K562 (cell line): Measurements from ENCODE around the gene LRP2. TPM values are rescaled to one million over a fixed set of nuclear protein-coding genes. Genes with fewer than 3 reads are reported as not detected.
A peak's percentile ranks its signal among the peaks of the same experiment; 100 is the strongest.

Source experiments
- CBFA2T2 ChIP-seq: fragments of 450-650 bp; conservative IDR thresholded peaks from 2 replicates; pipeline ENCODE4 v1.6.1; 2017; ENCODE audit warnings: mild to moderate bottlenecking
- ESRRA ChIP-seq: fragments of 450-650 bp; IDR thresholded peaks from 2 replicates; pipeline ENCODE4 v1.6.1; 2014; ENCODE audit warnings: low read depth, mild to moderate bottlenecking, moderate library complexity, borderline replicate concordance
- MGA ChIP-seq: fragments of 450-650 bp; IDR thresholded peaks from 2 replicates; pipeline ENCODE4 v1.6.1; 2016; ENCODE audit warnings: mild to moderate bottlenecking, moderate library complexity
- PURB ChIP-seq: sonication (generic); formaldehyde crosslinking; IDR thresholded peaks from 2 replicates; pipeline ENCODE4 v1.9.0; 2021; ENCODE audit warnings: low read depth, mild to moderate bottlenecking, missing genetic modification reagents
- THRAP3 ChIP-seq: fragments of 450-650 bp; IDR thresholded peaks from 2 replicates; pipeline ENCODE4 v1.6.1; 2016; ENCODE audit warnings: mild to moderate bottlenecking, inconsistent platforms, borderline replicate concordance
- ZNF318 ChIP-seq, 2 experiments: fragments of 450-650 bp; IDR thresholded peaks; 2 replicates each; pipeline ENCODE4 v1.6.1; 2016; ENCODE audit warnings: mild to moderate bottlenecking in 2 of 2, borderline replicate concordance in 1 of 2, low read depth in 1 of 2, moderate library complexity in 1 of 2
- polyA plus RNA-seq, 8 experiments: library from polyadenylated mRNA; depleted of rRNA in 4 of 8; stranded (reverse) in 5 of 8; unstranded in 3 of 8; fragments of >200 nt; fragmentation: Nextera tagmentation in 2 of 8; fragmentation: Illumina TruSeq in 1 of 8; extraction: Ambion mirVana in 2 of 8; extraction: Trizol in 1 of 8; gene quantifications; 2 replicates each; pipeline versions ENCODE4 v1.2.1 to v1.2.3, GENCODE V29; 2011 to 2014; ENCODE audit warnings: inconsistent platforms in 1 of 8, missing spikeins in 1 of 8
- total RNA-seq, 7 experiments: library from RNA; depleted of rRNA in 6 of 7; stranded (reverse); fragments of >200 nt in 6 of 7; fragmentation: Illumina TruSeq in 2 of 7; extraction: Trizol in 2 of 7; gene quantifications; 2 replicates each; pipeline versions ENCODE4 v1.2.1 to v1.2.3, GENCODE V29; 2011 to 2021; ENCODE audit warnings: low replicate concordance in 1 of 7

Gene LRP2
- total and polyA plus RNA-seq, 9 of the 15 experiments (the other 6 are each of a cell fraction or from before 2014, with no cell fraction given), result 0.04 to 0.18 (median 0.11) TPM; not detected in 1

- TF ChIP-seq THRAP3 (no peak), PURB (CRISPR knock-in tag) (no peak), ZNF318 (IDR thresholded peaks at IDR 0.05; ENCODE audit: borderline replicate concordance in 1 of 2, low read depth in 1 of 2) (0 out of 4 replicates have a peak, but pooled peaks of 1 of the 2 experiments have one; percentile 46), MGA (no peak), CBFA2T2 (peak; percentile 77), ESRRA (peak; percentile 81; the same call in 1 of the 2 replicates)
Measured at GRCh38 chr2:169095621-169096105, 266.7 kb downstream of the LRP2 start (continued).
